Measurements from ENCODE around the gene CENPP. TPM values are rescaled to one million over a fixed set of nuclear protein-coding genes. Genes with fewer than 3 reads are reported as not detected.

CENPP gene
- total RNA-seq, 1 experiment from 2014 or later: 7.4 TPM

DNA sequence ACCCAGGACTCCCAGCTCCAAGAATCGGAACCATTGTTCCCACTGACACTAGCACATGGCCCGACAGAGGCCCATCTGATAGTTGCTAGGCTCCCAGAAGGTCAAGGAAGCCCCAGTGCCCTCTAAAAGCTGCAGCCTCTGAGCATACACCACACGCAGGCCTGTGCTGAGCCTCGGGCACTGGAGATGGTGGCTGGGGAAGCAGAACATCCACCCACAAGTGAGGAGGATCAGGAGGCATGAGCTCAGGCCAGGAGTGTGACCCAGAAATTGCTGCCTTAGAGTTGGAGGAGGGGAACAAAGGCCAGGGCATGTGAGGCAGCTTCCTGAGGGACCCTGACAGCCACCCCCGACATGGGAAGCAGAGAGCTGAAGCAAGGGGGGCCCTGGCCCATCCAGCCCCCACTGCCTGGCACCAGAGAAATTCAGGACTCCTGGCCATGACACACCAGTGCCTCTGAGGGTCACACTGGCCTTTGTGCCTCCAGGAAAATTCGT, 322.8 kb downstream of the CENPP start:
- no peak for DNase-seq (ENCODE audit: extremely low read depth, low read depth)

DNA sequence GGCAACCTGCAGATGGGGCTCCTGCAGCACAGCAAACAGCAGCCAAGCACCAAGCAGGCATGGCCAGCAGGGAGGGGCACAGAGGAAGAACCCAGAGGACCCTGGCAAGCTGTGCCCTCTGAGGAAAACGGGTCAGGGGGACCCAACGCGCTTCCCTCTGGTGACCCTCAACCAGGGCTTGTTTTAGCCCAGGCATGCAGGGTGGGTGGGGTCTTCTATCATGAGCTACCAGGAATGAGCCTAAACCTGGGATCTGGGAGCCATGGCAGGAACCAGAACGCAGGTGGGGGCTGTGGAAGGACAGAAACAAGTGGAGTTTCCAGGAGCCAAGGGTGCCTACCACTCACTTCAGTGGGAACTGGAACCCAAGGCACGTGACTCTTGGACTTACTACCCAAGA, 323.3 kb downstream of the CENPP start:
- DNase-seq (ENCODE audit: extremely low read depth, low read depth): no peak

DNA sequence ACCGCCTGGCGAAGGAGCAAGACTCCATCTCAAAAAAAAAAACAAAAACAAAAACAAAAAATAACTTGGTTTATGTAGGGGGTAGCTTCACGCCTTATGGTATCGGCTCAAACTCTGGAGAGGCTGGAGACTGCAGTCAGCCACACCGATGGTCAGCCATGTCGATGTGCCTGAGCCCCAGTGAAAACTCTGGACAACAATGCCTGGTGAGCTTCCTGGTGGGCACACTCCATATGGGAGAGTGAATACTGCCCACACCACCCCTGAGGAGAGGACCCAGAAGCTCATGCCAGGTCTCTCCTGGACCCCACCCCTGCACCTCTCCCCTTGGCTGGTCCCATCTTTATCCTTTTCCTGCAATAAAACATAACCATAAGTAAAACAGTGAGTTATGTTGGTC, 324.5 kb downstream of the CENPP start:
- no peak for DNase-seq (ENCODE audit: extremely low read depth, low read depth)

- DNase-seq (ENCODE audit: extremely low read depth, low read depth): no peak
Measured at GRCh38 chr9:92650839-92651621, 325.3 kb downstream of the CENPP start.

GRCh38 chr9:92652461-92652860, 326.7 kb downstream of the CENPP start:
- no peak for DNase-seq (ENCODE audit: extremely low read depth, low read depth)

DNA sequence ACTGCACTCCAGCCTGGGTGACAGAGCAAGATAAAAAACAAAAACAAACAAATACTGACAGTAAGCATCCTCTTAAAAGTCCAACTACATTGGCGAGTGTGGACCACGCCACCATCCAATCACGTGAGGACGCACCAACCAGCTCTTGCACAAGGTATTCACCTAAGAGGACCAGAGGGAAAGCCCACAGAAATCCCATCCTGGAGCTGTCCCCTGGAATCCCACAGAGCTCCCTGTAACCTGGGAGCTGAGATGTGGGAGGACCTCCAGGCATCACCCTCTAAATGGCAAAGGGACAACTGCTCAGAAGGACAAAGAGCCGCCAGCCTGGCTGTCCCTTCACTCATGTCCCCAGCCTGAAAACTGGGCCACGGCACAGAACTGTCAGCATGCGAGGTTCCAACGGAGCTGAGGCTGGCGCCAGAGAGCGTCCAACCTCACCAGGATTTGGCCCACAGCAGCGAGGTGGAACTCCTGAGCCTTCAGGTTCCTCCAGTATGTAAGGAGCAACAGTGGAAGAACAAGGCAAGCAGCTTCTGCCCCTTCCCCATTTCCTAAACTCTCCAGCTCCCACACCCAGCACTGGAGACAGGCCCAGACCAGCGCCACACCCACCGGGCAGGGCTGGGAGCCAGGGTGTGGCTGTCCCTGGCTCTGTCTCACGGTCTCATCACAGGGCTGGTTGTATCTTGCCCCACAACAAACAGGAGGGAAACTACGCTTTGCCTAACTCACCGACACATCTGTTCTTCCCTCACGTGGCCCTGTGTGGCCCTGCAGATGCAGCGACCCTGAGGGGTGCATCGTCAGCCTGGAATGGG, 328.9 kb downstream of the CENPP start:
- DNase-seq (ENCODE audit: extremely low read depth, low read depth): no peak

DNA sequence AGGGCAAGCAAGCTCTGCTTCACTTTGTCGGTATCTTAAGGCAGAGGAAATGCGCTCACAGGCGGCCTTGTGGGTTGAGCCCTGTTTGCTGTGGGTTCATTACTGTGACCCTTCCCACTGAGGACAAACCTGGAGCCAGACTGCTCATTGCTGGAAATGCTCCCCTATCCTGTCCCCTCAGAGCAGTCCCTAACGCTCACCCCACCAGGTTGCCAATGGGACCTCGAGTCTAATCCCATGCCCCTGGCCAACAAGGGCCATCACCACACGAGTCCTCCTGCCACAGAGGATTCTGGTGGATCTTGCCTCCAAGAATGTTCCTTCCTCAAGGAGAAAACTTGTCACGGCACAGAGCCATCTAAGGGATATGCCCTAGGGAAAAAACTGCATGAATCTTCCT, 329.6 kb downstream of the CENPP start:
- no peak for DNase-seq (ENCODE audit: extremely low read depth, low read depth)

GRCh38 chr9:92655896-92656536, 330.3 kb downstream of the CENPP start:
- no peak for DNase-seq (ENCODE audit: extremely low read depth, low read depth)

- DNase-seq (ENCODE audit: extremely low read depth, low read depth): no peak
Measured at GRCh38 chr9:92656537-92656925, 330.8 kb downstream of the CENPP start.

GRCh38 chr9:92657296-92658094, 331.7 kb downstream of the CENPP start:
- no peak for DNase-seq (ENCODE audit: extremely low read depth, low read depth)

DNA sequence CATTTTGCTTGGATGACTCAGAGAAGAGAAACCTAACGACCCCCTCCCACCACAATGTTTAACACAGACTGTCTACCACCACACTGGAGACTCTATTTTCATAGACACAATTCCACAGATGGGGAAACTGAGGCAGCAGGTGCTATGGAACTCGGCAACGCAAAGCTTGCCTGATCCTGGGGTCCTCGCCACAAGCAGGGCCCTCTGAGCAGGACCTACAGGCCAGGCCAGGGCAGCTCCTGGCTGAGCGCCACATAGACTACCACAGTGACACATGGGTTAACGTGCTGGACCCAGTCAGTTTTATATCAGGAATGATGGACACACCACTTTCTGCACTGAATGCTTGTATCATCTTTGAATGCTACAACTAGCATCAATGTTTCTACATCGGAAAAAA, 332.4 kb downstream of the CENPP start:
- no peak for DNase-seq (ENCODE audit: extremely low read depth, low read depth)

GRCh38 chr9:92658611-92659010, 332.9 kb downstream of the CENPP start:
- DNase-seq (ENCODE audit: extremely low read depth, low read depth): no peak

GRCh38 chr9:92659601-92660000, 333.8 kb downstream of the CENPP start:
- DNase-seq (ENCODE audit: extremely low read depth, low read depth): no peak

DNA sequence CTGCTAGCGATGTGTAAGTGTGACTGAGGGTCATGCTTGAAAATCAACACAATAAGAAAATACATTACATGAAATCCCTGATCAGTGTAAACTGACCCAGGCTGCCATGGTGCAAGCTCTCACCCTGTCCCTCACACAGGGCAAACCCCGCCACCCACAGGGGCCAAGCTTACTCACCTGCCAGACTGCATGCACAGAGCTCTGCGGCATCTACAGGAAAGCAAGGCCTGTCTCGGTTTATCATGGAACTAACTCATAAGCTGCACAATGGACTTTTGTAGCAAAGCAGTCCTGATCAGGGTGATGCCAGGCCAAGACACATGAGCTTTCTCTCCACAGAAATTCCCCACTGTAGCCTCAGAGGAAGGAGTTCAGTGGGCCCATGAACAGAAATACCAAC, 334.5 kb downstream of the CENPP start:
- DNase-seq (ENCODE audit: extremely low read depth, low read depth): no peak

DNA sequence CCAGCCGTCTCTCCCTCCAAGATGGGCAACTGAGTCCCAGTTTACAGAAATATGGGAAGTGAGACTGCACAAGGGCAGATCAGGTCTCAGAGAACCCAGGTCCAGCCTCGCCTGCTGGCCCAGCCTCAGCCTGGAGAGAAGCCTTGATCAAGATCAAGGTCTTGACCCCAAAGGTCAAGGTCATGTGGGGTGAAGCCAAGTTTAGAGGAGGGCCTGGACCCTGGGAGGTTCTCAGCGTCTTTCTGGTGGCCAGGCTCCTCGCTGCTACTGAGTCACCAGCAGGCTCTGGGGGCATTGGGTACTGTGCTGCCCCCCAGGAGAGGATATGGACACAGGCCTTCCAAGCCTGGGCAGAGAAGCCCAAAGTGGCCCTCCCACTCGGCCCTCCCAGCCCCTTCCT, 335.4 kb downstream of the CENPP start:
- no peak for DNase-seq (ENCODE audit: extremely low read depth, low read depth)

DNA sequence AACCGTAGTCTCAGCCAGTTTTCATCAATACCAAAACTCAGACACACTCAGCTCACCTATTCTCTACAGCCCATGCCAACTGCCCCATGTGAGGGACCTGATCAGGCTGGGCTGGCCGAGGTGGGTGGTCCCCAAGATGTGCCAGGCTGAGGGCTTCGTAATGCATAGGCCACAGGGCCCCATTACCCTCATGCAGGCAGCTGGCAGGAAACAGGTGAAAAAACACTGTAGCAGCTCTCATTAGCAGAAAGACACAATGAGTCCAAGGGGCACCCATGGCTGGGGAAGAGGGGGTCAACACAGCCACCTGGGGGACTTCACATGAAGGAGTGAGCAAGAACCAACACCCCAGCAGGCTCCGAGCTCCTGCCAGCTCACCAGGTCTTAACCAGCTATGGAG, 336.0 kb downstream of the CENPP start:
- no peak for DNase-seq (ENCODE audit: extremely low read depth, low read depth)

- DNase-seq (ENCODE audit: extremely low read depth, low read depth): no peak
Measured at GRCh38 chr9:92663126-92663525, 337.4 kb downstream of the CENPP start.

GRCh38 chr9:92663951-92664350, 338.2 kb downstream of the CENPP start:
- DNase-seq (ENCODE audit: extremely low read depth, low read depth): no peak

- DNase-seq (ENCODE audit: extremely low read depth, low read depth): no peak
Measured at GRCh38 chr9:92664394-92665152, 338.8 kb downstream of the CENPP start.

DNA sequence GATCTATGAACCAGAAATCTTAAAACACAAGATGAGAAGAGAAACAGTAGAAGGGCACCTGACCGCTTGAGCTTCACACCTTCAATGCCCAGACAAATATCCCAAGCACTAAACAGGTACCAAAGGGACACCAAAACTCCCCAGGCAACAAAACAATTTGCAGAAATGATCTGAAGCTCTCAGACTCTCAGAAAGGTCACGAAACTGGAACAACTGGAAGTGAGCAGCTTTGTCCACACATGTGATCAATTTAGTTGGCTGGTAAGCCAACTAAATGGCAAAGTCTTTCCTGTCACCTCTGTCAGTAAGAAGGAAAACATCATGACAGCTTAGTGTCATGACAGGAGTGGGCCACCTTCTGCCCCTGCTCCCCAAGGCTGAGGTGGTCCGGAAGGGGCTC, 340.1 kb downstream of the CENPP start:
- DNase-seq (ENCODE audit: extremely low read depth, low read depth): no peak
